HL-60 (cell line): Measurements from ENCODE around the gene SLC22A31.
A peak's percentile ranks its signal among the peaks of the same experiment; 100 is the strongest.

Source experiments
- DNase-seq, 2 experiments: peaks; one replicate each; pipeline ENCODE4 v3.0.0-alpha.2; 2010 to 2020; ENCODE audit warnings: low read depth in 1 of 2, low spot score in 1 of 2
- H3K27ac ChIP-seq: fragments of 250-450 bp; sonication (Bioruptor Pico); replicated peaks from 2 replicates; pipeline ENCODE4 v1.5.1; 2020; ENCODE audit warnings: mild to moderate bottlenecking, moderate library complexity
- H3K27me3 ChIP-seq: fragments of 250-450 bp; sonication (Bioruptor Pico); 2 replicates; pipeline ENCODE4 v1.5.1; 2021; ENCODE audit warnings: mild to moderate bottlenecking, moderate library complexity; ENCODE audit not compliant: insufficient read depth, poor library complexity, severe bottlenecking
- H3K4me3 ChIP-seq: replicated peaks from 2 replicates; pipeline ENCODE4 v1.5.1; 2011; ENCODE audit warnings: mild to moderate bottlenecking, control low read depth, low read length; ENCODE audit not compliant: insufficient read depth
- CTCF ChIP-seq: IDR thresholded peaks from one replicate; pipeline ENCODE4 v1.5.1; 2011; ENCODE audit warnings: low read length, control low read depth, inconsistent platforms; ENCODE audit not compliant: insufficient read depth
- GABPA ChIP-seq: IDR thresholded peaks from 2 replicates; pipeline ENCODE4 v1.6.1; 2012; ENCODE audit warnings: low read depth
- POLR2AphosphoS5 ChIP-seq: IDR thresholded peaks from 2 replicates; pipeline ENCODE4 v1.6.1; 2012; ENCODE audit warnings: low read depth
- REST ChIP-seq: IDR thresholded peaks from 2 replicates; pipeline ENCODE4 v1.6.1; 2012; ENCODE audit warnings: low read depth; ENCODE audit not compliant: insufficient replicate concordance
- SPI1 ChIP-seq: IDR thresholded peaks from 2 replicates; pipeline ENCODE4 v1.6.1; 2012; ENCODE audit warnings: low read depth, mild to moderate bottlenecking, borderline replicate concordance

Gene SLC22A31

GRCh38 chr16:89200850-89201411, 594 bp upstream of the SLC22A31 start:
- DNase-seq, result no peak
- Histone ChIP-seq H3K27ac (no peak overlapping the region), H3K27me3 (no peaks in the 10 kb centered on the region), H3K4me3 (peak overlapping the region; percentile 28)
- TF ChIP-seq POLR2AphosphoS5, result no peak
- TF ChIP-seq CTCF, result no peak
- no peak for TF ChIP-seq GABPA
- no peak for TF ChIP-seq SPI1
- no peak for TF ChIP-seq REST

- H3K4me3 ChIP-seq, result no peak overlapping the region
- DNase-seq, result no peak
- no peaks in the 10 kb centered on the region for H3K27me3 ChIP-seq
- TF ChIP-seq CTCF (no peak), REST (no peak), POLR2AphosphoS5 (no peak), GABPA (no peak), SPI1 (no peak)
- H3K27ac ChIP-seq, result no peak overlapping the region
These were observed 855 bp downstream of the SLC22A31 start for GRCh38 chr16:89199241-89200123.

GRCh38 chr16:89198417-89199240, 1.7 kb downstream of the SLC22A31 start:
- no peaks in the 10 kb centered on the region for H3K27me3 ChIP-seq
- TF ChIP-seq REST (no peak), POLR2AphosphoS5 (no peak), GABPA (no peak), CTCF (no peak), SPI1 (no peak)
- H3K4me3 ChIP-seq, result no peak overlapping the region
- no peak overlapping the region for H3K27ac ChIP-seq
- DNase-seq, result no peak
